DMS79 (cell line): ENCODE data around the gene SBF1.

Experiments used
- DNase-seq: peaks from one replicate; lab custom pipeline; 2025; lab: John Stamatoyannopoulos, UW

SBF1 gene

GRCh38 chr22:50396751-50397370 lies 78.0 kb downstream of the SBF1 start:
- no peak for DNase-seq
